Uterus (tissue), 2 donors: Measurements from ENCODE around the gene SLC8A1.

ENCODE experiments used
- CTCF ChIP-seq, 4 experiments: fragments of 200-600 bp in 2 of 4; fragments of 450-650 bp in 2 of 4; sonication (generic) in 2 of 4; IDR thresholded peaks; one replicate each; pipeline ENCODE4 v1.5.1; 2016 to 2019; ENCODE audit warnings: antibody characterized with exemption in 4 of 4, mild to moderate bottlenecking in 2 of 4, moderate library complexity in 1 of 4
- POLR2A ChIP-seq, 2 donors: fragments of 450-650 bp; IDR thresholded peaks; one replicate each; pipeline ENCODE4 v1.6.1; 2016; ENCODE audit warnings: antibody characterized with exemption in 2 of 2, mild to moderate bottlenecking in 1 of 2, moderate library complexity in 1 of 2

GRCh38 chr2:40276076-40276475 is 175.8 kb downstream of the SLC8A1 start:
- TF ChIP-seq CTCF (IDR thresholded peaks at IDR 0.05): no peak
- no peak for TF ChIP-seq POLR2A (IDR thresholded peaks at IDR 0.05)
